H4 (cell line): ENCODE data around the gene DLX5. TPM values are rescaled to one million over a fixed set of nuclear protein-coding genes. Genes with fewer than 3 reads are reported as not detected.

Source experiments
- DNase-seq: peaks from one replicate; pipeline ENCODE4 v3.0.0-alpha.2; 2015; ENCODE audit warnings: low spot score
- total RNA-seq: library from RNA; depleted of rRNA; stranded (reverse); fragments of >200 nt; shearing (Covaris generic); gene quantifications from 2 replicates; pipeline ENCODE4 v1.2.3, GENCODE V29; 2014

DLX5 gene
- total RNA-seq, 1 experiment from 2014 or later, result 0.35 TPM

DNA sequence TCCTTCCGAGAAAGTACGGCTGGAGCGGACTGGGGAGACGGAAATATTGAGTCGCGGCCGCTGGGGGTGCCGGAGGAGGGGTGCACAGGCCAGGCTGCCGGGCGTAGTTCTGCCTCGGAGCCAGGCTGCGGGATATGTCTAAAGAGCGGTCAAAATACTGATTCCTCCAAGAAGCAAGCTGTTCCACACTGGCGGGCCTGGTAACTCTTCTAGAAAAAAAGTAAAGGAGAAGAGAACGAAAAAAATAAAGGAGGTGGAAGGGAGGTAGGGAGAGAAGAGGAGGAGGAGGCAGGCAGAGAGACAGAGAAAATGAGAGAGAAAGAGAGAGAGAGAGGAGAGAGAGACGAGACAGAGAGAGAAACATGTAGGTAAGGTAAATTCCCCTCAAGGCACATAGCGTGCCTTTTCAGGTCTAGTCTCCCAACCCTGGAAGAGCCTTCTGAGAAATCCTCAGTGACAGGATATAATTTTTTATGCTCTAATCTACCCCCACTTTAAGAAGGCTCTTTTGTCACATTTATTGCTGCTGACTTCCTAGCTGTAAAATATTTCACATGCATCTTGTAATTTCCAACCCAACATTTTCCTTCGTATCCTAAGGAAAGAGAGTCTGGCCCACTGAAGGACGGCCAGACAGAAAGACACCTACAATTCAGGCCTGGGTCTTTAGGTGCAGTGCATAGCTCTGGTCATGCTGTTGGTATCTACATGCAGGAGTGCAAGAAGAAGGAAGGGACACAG, 5.7 kb downstream of the DLX5 start:
- DNase-seq, result no peak

DNA sequence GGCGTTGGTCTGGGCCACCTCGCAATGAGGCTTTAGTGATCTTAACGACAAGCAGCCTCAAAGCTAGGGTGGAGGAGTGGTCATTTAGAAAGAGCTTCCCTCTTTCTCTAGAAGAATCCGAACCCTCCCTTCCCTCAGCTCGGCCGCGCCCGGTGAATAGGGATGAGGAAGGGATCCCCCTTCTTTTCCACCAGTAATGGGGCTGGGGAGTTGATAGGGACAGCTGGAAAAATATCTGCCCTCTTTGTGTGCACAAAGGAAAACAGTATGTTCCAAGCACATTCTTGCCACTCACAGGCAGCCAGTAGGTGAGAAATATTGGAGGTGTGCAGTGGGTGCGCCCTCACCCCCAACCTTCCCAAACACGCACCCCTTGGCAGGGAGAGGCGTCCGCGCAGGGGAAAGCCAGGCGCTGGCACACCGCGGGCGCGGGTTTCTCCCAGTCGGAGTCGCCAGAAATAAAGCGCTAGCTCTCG, 6.5 kb downstream of the DLX5 start:
- DNase-seq, result no peak

GRCh38 chr7:97017192-97018125, 7.2 kb downstream of the DLX5 start:
- DNase-seq, result no peak

DNA sequence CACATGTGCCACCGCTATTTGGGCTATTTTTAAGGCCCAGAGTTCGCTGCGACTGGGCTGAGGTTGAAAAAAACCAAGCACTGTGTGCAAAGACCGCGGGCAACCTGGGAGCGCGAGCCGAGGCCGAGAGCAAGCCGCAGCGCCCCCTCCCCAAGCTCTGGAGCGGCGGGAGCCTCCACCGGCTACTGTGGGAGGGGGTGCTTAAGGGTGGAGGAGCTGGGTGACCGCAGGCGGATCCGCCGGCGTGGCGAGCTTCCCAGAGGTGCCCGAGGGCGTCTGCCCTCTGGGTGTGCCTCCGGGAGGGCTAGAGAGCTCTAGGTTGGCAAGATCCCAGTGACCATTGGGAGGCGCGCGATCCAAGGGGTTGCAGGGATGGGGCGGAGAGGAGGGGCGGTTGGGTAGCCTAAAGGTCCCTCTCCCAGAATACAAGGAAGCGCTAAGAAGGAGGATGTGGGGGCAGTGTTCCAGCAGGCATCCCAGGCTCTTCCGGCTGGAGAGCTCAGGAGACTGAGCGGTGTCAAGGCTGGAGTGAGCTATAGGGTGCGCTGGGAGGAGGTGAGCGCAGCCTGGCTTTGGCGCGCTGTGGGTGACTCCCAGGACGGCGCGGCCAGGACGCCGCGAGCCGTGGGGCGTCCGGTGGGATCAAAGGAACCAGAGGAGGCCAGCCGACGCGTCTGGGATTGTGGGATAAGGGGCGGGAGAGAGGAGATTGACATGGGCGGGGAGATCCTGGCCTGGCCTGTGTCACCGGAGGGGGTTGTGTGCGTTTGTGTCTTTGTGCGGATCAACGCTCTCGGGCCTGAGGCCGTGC, 8.0 kb downstream of the DLX5 start:
- DNase-seq, result no peak

- DNase-seq, result no peak
Observed at GRCh38 chr7:97015756-97016380, 8.8 kb downstream of the DLX5 start.

- DNase-seq, result no peak
Observed at GRCh38 chr7:97015279-97015678, 9.4 kb downstream of the DLX5 start.

DNA sequence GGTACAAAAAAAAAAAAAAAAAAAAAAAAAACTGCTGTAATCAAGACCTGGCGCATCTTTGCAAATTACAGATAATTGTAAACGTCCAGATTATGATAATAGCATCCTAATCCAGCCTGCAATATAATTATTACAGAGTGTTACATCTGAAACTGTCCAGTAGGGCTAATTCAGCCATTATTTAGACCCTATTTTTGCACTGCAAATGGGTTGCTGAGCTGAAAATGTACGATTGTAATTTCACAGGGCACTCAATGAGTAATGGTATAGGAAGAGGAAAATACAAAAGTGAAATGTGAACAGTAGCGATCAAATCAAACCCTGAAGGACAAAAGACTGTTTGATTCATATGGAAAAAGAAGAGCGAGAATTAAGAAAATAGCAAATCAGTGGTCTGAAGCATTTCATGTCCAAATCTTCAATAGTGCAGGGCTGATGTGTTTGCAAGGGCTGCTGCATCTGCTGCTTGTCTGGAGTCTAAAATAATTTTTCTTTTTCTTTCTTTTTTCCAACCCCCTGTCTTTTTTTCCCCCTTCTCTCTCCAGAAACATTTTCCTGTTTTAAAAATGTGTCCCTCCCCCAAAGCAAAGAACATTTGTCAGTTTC, 10.4 kb downstream of the DLX5 start:
- no peak for DNase-seq

- DNase-seq, result no peak
Observed at GRCh38 chr7:97013845-97014134, 10.8 kb downstream of the DLX5 start.

DNA sequence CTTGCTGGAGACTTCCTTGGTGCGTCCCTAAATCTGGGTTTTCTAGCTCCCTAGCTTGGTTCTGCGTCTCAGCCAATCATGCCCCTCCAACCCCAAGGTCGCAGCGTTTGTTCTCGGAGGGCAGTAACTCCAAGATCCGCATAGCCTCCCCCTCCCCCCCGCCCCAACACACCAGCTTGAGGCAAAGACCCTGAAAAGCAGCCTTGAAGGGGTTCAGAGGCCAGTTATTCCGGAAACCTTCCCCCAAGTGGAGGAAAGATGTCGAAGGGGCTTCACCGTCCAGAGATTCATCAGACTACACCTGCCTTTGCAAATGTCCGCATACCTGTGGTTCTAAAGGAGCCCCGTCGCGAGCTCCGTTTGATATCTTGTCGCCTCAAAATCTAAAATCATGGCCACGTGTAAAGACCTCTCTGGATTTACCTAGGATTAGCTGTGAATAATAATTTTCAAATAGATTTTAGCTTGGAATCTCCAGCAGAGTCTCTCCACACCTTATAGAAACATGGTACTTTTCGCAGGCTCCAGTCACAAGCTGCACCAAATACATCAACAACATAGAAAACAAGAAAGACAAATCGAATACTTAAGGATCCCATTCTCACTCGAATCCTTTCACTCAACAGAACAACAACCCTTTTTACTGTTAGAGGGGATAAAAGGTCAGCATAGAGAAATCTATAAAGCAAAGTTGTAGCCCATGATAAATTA, 11.3 kb downstream of the DLX5 start:
- DNase-seq, result no peak

DNA sequence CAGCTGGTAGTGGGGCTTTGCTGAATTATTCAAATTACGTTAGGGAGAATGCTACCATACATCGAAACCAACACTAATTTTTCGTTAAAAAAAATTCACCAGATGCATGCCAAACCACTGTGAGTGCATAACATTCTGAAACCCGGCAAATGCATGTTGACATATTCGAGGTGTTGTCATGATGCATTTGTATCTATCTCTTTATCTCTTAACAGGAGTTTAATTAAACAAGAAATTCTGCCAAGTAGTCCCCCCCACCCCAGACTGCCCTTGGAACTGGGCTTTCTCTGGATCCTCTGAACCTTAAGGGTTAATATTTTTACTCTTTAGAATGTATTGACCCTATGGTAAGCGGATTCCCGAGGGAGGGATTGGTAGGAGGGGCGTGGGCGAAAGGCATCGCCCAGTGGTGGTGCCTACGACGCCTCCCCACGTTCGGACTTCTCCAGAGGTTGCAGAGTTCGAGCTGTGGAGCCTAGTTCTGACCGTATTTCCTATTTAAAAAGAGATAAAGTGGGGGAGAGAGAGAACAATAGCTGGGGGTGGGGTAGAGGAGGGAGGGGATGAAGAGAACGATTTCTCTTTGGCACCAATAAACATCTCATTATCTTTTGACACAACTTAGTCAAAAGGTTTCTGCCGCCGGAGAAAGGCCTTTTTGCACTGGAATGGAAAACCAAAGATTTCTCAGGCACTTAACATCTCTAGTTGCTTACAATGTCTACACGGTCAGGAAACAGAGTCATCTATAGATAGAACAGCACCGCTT, 12.1 kb downstream of the DLX5 start:
- no peak for DNase-seq

DNA sequence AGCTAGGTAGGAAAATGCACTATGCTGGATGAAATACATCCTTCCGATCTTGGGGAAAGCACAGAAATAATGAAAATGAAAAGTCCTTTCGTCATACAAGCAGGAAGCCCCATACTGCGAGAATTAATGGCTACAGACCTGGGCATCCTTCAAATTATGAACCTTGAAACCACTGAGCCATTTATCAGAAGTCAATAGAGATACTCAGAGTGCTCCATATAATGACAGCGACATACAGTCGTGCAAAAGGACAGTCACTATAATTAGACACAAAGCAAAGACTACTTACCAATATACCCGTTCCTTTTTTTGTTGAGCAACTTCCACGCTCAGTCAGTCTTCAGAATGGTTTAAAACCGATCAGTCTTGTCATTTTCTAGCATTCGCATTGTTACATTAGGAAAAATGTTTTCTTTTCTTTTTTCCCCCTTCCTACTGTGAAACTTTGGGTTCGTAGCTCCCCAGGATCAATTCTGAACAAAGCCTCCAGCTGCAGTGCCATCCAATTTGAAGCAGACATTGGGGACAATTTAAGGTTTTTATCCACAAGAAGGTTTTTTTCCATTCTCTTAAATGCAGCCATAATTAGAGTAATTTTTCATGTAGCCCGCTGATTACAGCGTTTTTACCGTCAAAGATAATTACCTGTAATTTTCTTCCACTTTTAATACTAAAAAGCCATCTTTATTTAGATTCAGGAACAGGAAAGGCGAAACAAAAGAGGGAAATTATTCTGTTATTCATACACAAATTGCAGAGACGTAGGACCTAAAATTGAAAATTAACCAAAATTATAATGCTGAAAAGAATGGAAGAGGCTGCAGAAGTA, 12.9 kb downstream of the DLX5 start:
- no peak for DNase-seq

GRCh38 chr7:97011104-97011503, 13.5 kb downstream of the DLX5 start:
- DNase-seq, result no peak

DNA sequence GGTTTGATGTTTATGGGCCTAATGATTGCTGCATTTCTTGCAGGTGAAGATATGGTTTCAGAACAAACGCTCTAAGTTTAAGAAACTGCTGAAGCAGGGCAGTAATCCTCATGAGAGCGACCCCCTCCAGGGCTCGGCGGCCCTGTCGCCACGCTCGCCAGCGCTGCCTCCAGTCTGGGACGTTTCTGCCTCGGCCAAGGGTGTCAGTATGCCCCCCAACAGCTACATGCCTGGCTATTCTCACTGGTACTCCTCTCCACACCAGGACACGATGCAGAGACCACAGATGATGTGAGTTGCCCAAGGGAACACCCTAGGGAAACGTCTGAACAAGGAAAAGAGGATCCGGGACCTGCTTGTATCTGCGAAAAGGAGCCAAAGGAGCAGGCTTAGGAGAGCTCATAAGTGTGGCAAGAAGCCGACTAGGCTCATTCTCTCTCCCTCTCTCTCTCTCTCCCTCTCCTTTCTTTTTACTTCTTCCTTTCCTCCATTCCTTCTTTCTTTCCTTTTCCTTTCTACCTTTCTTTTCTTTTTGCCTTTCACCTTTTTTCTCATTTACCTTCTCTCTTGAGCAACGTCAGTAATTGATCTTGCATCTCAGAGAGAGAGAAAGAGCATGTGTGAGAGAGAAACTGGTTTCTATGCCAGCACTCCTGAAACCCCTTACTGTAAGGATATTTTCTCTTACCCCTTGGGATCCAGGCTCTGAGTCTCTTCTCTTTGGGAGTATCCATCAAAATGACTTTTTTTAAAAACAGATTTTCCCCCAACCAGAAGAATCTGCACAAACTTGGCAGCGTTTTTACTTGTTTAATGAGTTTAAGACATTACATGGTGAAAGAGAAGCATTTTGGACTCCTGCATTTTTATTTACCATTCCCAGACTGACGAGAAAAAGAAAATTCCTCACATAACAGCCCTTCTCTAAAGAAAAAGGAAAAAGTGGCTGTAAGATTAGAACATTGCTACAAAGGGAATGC, 14.6 kb downstream of the DLX5 start:
- DNase-seq, result no peak

GRCh38 chr7:97008275-97008917, 16.2 kb downstream of the DLX5 start:
- no peak for DNase-seq

- no peak for DNase-seq
Observed at GRCh38 chr7:97007583-97007861, 17.1 kb downstream of the DLX5 start.

DNA sequence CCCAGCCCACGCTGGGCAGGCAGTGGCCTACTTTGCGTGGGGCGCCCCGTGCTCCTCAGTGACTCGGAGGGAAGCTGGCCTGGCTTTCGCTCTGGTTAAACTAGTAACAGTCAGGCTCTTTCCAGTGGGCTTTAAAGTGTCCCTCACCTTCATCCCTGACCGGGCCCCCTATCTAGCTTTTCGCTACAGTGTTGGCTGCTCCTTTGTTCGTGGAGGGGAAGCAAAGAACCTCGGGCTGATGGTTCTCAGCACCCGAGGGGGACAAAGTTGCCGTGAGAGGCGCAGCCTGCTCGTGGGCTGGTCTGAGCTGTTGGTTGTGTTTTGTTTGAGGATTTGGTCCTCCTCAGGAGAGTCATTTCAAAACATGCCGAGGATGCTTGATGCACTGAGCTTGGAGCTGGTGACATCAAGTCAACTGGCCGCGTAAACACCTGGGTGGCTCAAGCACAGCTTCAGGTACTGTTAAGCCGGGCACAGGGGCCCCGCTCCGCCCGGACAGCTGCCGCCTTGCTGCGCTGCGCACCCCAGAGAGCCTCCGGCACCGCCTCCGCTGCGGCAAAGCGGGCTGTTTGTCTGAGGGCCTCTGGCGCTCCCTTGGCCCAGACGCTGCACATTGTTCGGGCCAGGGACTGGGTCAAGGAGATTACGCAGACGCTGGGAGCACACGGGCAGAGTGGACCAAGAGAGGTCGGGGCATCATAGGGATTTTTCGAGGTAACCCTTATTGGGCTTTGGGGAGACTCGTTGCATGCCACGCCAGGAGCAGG, 17.6 kb downstream of the DLX5 start:
- DNase-seq, result no peak
